Measurements from ENCODE around the gene KLHDC7B.
A peak's percentile ranks its signal among the peaks of the same experiment; 100 is the strongest.

KLHDC7B gene

DNA sequence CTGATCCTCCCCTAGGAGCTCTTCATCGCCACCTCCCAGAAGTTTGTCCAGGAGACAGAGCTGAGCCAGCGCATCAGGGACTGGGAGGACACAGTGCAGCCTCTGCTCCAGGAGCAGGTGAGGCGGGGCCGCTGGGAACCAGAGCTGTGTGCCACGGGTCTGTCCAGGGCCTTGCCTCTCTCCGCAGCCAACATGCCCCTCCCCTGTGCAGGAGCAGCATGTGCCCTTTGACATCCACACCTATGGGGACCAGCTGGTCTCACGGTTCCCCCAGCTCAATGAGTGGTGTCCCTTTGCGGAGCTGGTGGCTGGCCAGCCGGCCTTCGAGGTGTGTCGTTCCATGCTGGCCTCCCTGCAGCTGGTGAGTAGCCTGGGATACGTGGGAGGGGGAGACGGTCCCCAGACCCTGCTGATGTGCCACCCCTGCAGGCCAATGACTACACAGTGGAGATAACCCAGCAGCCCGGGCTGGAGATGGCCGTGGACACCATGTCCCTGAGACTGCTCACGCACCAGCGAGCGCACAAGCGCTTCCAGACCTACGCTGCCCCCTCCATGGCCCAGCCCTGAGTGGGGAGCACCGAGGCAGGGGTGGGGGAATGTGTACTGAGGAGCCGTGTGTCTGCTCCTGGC, 22.8 kb upstream of the KLHDC7B start:
- TF ChIP-seq, protein P1, sequence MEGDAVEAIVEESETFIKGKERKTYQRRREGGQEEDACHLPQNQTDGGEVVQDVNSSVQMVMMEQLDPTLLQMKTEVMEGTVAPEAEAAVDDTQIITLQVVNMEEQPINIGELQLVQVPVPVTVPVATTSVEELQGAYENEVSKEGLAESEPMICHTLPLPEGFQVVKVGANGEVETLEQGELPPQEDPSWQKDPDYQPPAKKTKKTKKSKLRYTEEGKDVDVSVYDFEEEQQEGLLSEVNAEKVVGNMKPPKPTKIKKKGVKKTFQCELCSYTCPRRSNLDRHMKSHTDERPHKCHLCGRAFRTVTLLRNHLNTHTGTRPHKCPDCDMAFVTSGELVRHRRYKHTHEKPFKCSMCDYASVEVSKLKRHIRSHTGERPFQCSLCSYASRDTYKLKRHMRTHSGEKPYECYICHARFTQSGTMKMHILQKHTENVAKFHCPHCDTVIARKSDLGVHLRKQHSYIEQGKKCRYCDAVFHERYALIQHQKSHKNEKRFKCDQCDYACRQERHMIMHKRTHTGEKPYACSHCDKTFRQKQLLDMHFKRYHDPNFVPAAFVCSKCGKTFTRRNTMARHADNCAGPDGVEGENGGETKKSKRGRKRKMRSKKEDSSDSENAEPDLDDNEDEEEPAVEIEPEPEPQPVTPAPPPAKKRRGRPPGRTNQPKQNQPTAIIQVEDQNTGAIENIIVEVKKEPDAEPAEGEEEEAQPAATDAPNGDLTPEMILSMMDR (conservative IDR thresholded peaks at IDR 0.05; ENCODE audit: control insufficient read depth, insufficient read depth, low read depth, low read length) = no peak
- no peak overlapping the region for H3K4me3 ChIP-seq (ENCODE audit: control insufficient read depth, low read depth, low read length)
- DNase-seq (ENCODE audit: low read depth) = no peak

DNA sequence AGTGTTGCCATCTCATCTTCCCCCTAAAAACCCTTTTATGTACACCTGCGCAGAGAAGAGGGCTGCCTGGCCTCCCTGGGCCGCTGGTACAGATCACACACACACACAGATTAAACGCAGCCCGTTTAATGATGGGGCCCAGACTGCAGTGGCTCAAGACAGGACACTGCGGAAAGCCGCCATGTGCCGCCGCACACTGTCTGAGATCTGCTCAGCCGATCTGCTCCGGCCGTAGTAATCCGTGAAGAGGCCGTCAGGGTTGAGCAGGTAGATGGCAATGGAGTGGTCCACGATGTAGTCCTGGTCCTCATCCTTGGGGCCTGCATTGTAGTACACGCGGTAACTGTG, 22.3 kb upstream of the KLHDC7B start:
- no peak overlapping the region for H3K4me3 ChIP-seq (ENCODE audit: control insufficient read depth, low read depth, low read length)
- no peak for DNase-seq (ENCODE audit: low read depth)
- TF ChIP-seq, protein P1 (conservative IDR thresholded peaks at IDR 0.05; ENCODE audit: control insufficient read depth, insufficient read depth, low read depth, low read length) = no peak

DNA sequence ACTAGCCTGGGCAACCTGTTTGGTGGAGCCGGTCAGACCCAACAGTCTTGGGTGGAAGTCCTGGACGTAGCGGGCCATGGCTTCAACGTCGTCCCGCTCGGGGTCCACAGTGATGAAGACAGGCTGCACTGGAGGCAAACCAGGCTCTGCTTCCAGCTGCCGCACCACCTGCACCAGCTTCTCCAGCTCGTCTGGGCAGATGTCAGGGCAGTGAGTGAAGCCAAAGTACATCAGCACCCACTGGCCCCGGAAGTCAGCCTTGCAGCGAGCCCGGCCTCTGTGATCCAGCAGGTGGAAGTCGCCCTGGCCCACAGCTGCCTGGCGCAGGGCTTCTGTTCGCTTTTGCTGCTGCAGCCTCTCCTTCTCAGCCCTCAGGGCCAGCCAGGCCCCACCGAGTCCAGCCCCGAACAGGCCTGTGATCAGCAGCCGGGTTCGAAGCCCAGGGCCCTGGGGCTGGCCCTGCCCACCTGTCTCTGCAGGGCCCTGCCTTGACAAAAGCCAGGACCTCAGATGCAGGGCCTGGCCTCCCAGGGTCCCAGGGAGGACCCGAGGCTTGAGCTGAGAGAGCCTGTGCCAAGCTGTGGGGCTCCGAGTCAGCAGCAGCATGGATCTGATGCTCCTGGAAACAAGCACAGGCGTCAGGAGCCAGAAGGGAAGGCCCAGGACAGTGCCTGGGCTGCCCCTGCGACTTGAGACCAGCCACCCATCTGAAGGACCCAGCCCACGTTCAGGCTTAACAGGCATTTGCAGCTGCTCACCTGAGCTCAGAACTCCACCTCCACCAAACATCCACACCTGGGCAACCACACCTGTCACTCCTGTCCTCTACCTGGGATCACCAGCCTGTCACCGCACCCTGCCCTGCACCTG, 21.7 kb upstream of the KLHDC7B start:
- TF ChIP-seq, protein P1 (conservative IDR thresholded peaks at IDR 0.05; ENCODE audit: control insufficient read depth, insufficient read depth, low read depth, low read length) = no peak
- peak overlapping the region; percentile 66 for H3K4me3 ChIP-seq (ENCODE audit: control insufficient read depth, low read depth, low read length)
- DNase-seq (ENCODE audit: low read depth) = no peak

DNA sequence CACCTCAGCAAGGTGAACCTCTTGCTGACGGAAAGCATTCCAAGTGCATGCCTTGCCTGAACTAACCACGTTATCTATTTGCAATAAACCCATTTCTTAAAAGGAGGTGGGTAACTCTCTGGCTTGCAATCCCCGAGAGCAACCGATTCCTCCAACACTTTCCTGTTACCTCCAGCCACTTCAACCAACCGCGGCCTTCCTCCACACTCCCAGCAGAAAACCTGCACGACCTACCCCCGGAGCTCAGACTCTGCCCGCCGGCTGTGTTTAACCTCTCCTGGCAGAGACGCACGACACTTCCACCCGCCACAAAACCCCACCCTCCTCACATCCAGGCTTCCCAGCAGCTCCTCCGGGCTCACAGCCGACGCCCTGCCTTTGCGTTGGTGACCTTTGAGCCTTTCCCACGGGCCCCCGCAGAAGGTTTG, 21.0 kb upstream of the KLHDC7B start:
- TF ChIP-seq, protein P1 (conservative IDR thresholded peaks at IDR 0.05; ENCODE audit: control insufficient read depth, insufficient read depth, low read depth, low read length) = no peak
- DNase-seq (ENCODE audit: low read depth) = no peak

DNA sequence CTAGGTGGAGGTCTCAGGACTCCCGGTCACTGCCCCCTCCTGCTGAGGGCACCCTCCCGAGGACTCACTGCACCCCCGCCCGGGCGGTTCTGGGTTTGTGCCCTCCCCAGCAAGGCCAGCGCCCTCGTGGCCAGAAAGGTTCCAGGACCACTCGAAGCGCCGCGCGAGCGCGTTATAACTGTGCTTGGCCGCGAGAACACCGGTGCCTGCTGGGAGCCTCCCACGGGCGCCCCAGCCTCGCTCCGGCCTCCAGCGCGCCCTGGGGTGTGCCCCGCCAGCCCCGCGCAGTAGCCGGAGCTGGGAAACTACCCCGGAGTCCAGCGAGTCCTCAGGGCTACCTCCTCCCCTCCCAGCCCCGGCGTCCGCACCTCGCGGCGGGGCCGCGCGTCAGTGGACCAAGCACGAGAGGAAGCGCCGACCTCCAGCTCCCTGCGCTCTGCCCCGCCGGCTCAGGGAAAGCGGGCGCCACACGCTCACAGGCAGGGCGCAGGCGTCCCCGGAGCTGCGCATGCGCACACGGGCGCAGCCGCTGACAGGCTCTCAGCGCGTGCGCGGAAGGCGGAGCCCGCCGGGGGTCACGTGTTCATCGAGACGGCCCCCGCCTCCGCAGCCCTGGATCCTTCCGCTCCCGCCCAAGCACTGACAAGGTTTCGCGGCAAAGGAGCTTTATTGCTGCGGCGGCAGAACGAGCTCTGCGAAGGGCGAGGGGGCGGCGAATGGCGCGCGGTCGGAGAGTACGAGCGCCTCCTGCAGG, 20.4 kb upstream of the KLHDC7B start, which contains the start of gene SCO2:
TSS of gene SCO2 (minus strand) at position 495 of the 754 bp plus-strand sequence. CDS start 1,187 bp downstream, outside the sequence.
- TF ChIP-seq, protein P1 (conservative IDR thresholded peaks at IDR 0.05; ENCODE audit: control insufficient read depth, insufficient read depth, low read depth, low read length) = peak; percentile 21
- DNase-seq (ENCODE audit: low read depth) = peak; percentile 97
- H3K4me3 ChIP-seq (ENCODE audit: control insufficient read depth, low read depth, low read length) = peak within 1 kb of the TSS; percentile 66

More for the DNA sequence above, 21.0 kb upstream of the KLHDC7B start:
- H3K4me3 ChIP-seq (ENCODE audit: control insufficient read depth, low read depth, low read length) = peak overlapping the region; percentile 66

DNA sequence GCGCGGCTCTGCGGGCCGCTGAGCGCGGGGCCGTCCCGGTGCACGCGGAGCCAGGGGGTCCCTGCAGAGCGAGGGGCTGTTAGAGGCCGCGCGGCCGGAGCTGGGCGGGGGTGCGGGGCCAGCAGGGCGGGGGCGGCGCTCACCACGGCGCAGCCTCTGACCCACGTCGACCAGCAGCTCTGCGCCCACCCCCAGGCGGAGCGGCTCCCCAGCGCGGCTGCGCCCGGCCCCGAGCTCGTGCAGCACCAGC, 19.9 kb upstream of the KLHDC7B start:
- TF ChIP-seq, protein P1 (conservative IDR thresholded peaks at IDR 0.05; ENCODE audit: control insufficient read depth, insufficient read depth, low read depth, low read length) = no peak
- peak overlapping the region; percentile 48 for H3K4me3 ChIP-seq (ENCODE audit: control insufficient read depth, low read depth, low read length)
- no peak for DNase-seq (ENCODE audit: low read depth)
